Measurements from ENCODE around the gene PLPP4.

- TF ChIP-seq, protein P1, sequence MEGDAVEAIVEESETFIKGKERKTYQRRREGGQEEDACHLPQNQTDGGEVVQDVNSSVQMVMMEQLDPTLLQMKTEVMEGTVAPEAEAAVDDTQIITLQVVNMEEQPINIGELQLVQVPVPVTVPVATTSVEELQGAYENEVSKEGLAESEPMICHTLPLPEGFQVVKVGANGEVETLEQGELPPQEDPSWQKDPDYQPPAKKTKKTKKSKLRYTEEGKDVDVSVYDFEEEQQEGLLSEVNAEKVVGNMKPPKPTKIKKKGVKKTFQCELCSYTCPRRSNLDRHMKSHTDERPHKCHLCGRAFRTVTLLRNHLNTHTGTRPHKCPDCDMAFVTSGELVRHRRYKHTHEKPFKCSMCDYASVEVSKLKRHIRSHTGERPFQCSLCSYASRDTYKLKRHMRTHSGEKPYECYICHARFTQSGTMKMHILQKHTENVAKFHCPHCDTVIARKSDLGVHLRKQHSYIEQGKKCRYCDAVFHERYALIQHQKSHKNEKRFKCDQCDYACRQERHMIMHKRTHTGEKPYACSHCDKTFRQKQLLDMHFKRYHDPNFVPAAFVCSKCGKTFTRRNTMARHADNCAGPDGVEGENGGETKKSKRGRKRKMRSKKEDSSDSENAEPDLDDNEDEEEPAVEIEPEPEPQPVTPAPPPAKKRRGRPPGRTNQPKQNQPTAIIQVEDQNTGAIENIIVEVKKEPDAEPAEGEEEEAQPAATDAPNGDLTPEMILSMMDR (IDR thresholded peaks at IDR 0.05) = no peak
- TF ChIP-seq POLR2A (IDR thresholded peaks at IDR 0.05) = no peak
Measured at GRCh38 chr10:120539076-120539475, 82.0 kb downstream of the PLPP4 start.
